Colon (tissue), 2 donors: ENCODE data around the gene FCGR2B.
"Not testable (repeated sequence)": the region's sequence is repeated elsewhere in the genome, so short reads cannot be mapped to it uniquely, and the experiment has no call there.

Experiments
- FAIRE-seq: peaks from 2 replicates; lab custom pipeline; 2012; peaks lifted over from hg19 to GRCh38; lab: Jason Lieb, UNC
- donor health status: control.
- donor health status: control.

Gene FCGR2B

DNA sequence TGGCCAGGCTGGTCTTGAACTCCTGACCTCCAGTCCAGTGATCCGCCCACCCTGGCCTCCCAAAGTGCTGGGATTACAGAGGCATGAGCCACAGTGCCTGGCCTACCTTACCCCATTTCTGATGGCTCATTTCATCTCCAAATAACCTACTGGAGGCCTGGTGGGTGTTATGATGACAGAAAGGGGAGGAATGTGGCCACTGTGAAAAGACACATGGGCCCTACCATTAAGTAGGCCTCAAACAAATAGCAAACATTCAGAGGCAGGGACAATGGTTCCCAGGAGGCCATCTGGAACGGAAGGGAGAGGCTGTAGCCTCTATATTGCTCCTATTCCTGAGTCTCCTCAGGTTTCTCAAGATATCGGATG lies 43.2 kb downstream of the FCGR2B start:
- no peak for FAIRE-seq

DNA sequence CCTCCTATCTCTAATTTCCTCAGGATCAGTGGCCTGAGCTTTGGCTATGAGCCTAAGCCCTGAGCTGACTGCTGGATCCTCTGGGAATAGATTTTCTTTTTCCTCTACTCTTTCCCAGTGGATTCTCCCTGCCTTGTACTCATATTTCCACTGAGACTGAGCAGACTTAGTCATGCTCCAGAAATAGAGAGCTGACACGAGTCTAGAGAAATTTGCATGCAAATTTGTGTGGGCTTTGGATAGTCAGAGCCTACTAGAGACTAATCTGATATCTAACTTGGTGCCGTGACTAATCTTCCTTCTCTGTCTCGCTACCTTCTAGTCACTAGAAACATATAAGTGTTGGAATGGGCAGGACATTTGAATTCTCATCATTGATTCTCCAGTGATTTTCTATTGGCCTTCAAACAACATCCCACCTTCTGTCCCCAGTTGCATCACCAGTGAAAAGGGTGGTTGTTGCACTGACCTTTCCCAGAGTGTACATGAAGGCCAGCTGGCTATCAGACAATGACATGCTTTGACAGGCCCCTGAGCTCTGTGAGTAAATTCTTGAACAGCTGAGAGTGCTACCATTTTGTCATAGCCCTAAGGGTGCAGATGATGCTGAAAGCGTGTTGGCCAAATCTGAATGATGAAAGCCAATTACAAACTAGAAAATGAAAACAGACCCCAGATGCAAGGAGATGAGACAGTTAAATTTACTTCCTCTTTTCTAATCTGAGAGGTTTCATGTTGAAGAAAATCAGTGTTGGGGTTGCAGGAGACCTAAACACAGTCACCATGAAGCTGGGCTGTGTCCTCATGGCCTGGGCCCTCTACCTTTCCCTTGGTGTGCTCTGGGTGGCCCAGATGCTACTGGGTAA lies 43.8 kb downstream of the FCGR2B start, which contains the start of gene FCRLA:
TSS of gene FCRLA (plus strand) at position 748 of the 866 bp plus-strand sequence. CDS start at position 784, 36 bp downstream.
- no peak for FAIRE-seq

DNA sequence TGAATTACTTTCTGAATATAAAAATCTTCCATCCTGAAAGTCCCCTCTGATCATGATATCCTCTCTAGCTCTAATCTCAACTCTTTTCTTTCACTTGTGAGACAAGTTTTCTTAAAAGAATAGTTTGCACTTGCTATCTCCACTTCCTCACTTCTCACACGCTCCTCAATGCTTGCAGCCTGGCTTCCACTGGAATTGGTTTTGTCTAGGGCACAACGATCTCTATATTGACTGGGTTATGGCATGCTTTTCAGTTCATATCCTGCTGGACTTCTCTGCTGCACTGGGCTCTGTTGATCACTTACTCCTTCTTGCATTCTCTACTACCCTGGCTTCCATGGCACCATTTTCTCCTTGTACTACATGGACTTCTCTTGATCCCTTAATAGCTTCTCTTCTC lies 44.6 kb downstream of the FCGR2B start:
- no peak for FAIRE-seq

DNA sequence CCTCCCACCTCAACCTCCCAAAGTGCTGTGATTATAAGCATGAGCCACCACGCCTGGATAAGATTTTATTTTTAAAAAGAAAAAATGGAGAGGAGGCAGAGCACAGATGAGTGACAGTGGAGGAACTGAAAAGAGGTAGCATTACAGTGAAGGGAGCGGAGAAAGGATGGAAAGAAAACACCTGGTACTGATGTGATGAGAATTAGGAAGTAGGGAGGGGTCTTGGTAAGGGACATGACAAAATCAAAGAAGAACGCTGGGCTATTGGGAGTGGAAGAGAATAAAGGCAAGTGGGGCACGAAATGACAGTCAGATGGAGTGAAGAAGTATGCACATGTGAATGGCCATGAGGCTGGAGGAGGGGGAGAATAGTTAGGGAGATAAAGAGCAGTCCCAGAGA lies 46.4 kb downstream of the FCGR2B start:
- FAIRE-seq: no peak

DNA sequence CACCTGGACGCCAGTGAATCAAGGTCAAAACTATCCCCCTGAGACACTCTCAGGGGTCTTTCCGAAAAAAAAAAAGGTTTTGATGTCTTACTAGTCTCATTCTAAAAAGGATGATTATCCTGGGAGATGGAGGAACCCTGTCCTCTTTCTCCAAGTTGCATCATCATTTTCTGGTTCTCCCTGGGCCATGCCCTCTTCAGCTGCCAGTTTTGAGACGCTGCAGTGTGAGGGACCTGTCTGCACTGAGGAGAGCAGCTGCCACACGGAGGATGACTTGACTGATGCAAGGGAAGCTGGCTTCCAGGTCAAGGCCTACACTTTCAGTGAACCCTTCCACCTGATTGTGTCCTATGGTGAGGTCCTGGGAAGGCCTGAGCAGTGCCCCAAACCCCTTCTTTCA lies 47.6 kb downstream of the FCGR2B start:
- FAIRE-seq: no peak

DNA sequence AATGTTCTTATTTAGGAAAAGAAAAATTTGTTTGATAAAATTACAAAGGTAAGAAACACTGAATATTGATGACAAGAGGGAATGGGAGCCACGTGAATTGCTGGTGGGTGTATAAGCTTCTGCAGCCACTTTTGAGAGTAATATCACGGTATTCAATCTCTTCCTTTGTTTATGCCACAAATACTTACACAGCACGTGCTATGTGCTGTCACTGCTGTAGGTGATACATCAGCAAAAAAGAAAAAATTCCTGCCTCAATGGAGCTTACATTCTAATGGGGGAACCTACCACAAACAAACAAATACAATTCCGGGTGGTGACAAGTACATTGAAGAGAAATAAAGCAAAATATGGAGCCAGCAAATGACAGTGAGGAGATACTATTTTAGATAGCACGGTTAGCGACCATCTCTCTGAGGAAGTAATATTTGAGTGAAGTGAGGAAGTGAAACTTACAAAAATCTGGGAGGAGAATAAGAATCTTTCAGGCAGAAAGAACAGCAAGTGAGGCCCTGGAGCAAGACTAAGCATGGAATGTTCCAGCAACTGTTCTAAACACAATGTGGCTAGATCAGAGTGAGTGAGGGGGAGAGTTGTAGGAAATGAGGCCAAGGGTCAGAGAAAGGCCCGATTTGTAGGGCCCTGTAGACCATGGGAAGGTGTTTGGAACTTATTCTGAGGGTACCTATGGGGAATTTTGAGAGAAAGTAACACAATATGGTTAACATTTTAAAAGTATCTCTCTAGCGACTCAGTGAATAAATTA lies 55.8 kb downstream of the FCGR2B start:
- FAIRE-seq: no peak

DNA sequence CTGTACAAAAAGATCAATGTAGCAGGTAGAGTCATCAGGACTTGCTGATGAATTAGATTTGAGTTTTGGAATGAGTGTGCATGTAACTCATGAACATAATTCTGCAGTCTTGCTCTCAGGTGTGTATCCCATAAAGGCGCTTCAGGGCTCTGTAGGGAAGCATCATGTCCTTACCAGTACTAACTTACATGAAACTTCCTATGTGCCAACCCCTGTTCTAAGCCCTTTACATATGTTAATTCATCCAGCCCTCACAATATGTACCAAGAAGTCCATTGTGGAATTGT lies 56.3 kb downstream of the FCGR2B start:
- no peak for FAIRE-seq

DNA sequence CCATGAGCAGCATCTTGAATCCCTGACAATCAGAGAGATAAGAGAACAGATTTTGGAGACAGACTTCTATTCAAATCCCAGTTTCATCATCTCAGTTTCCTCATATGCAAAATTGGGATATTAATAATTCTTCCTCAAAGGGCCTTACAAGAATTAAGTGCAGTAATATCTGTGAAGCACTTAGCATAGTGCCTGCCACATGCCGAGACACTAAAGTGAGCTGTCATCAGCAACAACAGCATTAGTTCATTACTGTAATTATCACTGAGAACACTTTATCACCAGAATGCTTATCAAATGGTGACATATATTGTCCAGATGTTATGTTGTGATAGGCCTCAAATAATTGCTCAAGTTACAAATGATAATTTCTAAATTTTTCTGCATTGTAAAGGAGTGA lies 57.5 kb downstream of the FCGR2B start:
- FAIRE-seq: no peak

DNA sequence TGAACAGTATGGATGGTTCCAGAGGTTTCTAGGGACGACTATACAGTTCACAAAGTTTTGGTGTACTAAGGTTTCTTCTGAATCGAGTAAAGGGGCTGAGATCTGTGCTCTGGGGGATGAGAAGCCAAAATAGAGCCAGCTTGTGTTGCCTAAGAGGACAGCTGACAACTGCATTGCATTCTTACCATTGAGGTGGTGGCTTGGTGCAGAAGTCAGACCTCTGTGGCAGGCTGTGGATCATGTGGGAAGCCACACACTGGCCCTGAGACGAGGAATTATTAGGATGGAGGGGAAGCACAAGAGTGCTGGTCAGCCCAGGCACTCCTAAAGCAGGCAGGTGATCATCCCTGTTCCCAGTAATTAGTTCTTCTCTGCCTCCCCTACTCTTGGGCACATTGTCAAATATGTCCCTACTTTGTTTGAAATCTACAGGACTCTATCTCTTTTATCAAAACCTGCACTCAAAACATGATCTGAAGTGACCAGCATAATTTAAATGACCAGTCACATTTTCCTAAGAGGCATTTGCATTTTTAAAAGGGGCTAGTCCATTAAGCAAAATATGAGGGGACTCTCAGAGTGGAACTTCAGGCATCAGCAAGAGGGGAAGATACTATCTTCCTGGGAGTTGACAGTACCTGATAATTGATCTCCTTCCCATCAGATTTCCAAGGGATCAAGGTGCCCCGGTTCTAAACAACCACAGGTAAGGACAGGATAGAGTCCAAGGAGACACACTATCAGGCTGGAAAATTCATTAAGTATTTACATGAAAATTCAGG lies 58.2 kb downstream of the FCGR2B start, which contains the start of gene FCRLB:
TSS of gene FCRLB (plus strand) at position 589 of the 782 bp plus-strand sequence. CDS start 1,129 bp downstream, outside the sequence.
- no peak for FAIRE-seq

DNA sequence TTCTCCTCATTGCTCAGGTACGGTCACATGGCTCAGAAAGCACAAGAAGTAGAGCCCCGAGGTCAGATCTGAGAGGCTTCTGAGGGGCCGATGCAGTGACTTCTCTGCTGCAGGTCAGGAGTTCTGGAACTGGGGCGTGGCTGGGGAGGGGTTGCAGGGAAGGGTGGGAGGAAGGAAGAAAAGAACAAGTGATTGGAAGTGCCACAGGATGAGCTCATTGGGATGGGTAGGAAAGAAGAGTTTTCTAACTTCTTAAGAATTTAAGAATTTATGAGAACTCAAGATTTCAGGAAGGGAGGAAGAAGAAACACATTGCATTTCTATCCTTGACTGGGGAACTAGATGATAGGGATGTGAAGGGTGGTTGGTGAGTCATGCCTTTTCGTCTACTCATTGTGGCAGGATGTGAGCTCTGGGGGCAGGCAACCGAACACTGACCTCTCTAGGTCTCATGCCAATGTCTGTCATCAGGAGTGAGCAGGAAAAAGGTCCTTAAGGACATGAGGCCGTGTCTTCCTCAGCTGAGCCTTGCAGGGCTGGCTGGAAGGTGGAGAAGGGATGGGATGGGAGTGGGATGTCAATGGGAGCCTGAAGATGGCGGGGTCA lies 58.9 kb downstream of the FCGR2B start:
- FAIRE-seq: no peak

DNA sequence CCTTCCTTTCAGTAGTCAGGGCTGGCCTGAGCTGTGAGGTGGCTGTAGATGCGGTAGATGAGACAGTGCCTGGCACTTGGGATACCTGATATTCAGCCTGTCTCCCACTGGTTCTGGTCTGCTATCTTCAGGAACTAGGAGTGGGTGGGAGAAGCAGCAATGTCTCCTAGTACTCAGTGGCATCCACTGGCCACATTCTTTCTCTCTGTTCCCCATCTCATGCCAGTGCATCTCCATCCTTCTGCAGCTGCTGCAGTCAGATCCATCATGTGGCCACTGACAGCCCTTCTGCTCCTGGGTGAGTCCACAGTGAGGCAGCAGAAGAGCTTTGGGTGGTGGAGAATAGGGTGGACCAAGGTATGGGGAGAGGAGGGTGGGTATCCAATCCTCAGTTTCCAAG lies 59.5 kb downstream of the FCGR2B start:
- FAIRE-seq: no peak

DNA sequence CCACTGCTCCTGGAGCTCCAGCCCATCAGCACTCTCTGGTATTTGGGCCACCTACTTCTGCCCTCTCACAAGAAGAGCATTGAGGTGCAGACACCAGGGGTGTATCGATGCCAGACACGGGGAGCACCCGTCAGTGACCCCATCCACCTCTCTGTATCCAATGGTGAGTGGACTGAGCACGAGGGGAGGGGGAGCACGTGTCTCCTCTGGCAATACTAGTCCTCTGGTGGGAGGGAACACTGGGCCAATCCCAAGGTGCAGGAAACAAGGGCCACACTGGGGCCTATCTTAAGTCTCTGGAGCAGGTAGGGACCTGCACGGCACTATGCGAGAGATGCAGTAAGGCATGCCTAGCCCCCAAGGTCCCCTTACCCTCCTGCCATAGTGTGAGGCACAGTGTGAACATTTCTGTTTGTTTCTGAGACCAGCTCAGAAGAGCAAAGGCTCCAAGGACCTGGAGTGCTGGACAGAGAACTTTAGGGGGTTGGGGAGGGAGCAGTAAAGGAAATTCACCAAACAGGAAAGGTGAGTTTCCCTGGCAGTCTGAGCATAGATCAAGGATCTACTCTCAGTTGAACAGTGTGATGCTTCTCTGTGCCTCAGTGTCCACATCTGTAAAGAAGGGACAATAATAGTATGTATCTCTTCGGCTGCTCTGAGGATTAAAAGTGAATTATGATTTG lies 60.7 kb downstream of the FCGR2B start:
- no peak for FAIRE-seq

DNA sequence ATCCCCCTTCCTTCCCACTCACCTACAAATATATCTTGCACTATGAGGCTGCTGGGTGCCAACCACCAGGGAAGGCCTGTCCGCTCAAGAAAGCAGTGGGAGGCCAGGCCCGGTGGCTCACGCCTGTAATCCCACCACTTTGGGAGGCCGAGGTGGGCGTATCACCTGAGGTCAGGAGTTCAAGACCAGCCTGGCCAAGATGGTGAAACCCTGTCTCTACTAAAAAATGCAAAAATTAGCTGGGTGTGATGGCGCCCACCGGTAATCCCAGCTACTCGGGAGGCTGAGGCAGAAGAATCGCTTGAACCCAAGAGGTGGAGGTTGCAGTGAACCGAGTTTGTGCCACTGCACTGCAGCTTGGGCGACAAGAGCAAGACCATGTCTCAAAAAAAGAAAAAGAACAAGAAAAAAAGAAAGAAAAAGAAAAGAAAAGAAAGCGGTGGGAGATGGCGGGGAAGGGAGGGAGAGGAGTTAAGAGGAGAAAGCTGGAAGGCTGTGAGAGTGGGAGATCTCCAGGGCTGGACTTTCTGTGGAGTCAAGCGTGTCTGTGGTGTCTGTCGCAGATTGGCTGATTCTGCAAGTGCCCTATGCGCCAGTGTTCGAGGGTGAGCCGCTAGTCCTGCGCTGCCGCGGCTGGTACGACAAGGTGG lies 62.4 kb downstream of the FCGR2B start:
- FAIRE-seq: not testable (repeated sequence)

DNA sequence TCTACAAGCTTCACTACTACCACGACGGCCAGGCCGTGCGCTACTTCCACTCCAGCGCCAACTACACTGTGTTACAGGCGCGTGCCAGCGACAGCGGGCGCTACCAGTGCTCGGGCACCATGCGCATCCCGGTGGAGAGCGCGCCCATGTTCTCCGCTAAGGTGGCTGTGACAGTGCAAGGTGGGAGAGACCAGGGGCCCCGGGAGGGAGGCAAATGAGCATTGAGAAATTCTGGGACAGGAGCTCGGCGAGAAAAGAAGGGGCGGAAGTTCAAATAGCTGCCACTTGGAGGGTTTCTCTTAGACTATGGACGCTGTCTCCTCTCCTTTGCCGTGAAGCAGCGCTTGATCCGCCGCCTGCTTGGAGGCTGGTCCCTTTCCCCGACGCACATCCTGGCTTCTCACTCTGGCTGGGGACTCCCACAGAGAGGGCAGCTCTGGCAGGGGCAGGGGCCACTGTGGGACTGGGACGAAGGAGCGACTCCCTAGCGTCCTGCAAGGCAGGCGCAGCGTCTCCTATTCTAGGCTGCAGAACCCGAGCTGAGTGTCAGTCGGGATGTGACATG lies 63.0 kb downstream of the FCGR2B start:
- no peak for FAIRE-seq

DNA sequence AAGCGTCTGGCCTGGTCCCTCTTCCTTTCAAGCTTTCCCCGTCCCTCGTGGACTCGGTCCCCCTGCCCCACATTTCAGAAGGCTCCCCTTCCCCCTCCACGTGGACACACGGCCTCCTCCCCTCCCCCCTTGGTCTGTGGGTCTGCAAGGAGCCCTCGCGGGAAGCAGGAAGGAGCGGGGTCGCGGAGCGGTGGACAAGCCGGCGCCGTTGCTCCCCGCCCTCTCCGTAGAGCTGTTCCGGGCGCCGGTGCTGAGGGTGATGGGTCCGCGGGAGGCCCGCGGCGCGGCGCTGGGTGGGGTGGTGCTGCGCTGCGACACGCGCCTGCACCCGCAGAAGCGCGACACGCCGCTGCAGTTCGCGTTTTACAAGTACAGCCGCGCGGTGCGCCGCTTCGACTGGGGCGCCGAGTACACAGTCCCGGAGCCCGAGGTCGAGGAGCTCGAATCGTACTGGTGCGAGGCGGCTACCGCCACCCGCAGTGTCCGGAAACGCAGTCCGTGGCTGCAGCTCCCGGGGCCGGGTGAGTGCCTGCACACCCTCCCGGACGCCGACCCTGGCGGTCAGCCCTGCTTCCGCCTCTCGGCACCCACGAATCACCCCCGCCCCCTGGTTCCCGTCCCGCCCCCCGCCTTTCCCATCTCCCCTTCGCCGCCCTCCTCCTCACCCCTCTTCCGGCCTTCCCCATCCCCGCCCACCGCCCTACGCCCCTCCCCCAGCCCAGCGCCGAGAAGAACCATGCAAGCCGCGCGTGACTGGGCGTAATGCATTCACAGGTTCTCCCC lies 63.7 kb downstream of the FCGR2B start:
- no peak for FAIRE-seq

DNA sequence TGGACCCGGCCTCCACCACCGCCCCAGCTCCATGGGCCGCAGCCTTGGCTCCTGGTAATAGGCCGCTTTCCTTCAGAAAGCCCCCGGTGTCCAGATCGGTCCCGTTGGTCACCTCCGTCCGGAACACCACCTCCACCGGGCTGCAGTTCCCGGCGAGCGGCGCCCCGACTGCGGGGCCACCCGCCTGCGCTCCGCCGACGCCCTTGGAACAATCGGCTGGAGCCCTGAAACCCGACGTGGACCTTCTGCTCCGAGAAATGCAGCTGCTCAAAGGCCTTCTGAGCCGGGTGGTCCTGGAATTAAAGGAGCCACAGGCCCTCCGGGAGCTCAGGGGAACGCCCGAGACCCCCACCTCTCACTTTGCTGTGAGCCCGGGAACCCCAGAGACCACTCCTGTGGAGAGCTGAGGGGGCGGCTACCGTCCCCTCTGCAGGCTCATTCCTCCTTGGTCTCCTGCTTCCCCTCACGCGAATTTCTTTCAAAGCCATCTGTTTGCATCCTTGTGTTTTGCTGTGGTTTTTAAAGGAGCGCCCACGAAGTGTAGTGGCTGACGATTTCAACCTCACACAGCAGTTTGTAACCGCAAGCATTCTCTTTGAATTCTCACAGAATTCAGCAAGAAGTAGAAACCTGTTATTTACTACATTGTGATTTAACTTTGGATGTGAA lies 64.4 kb downstream of the FCGR2B start:
- FAIRE-seq: no peak
